Hepatocyte (in vitro differentiated cells): ENCODE results near the gene DUS2.
"Not testable (repeated sequence)": the region's sequence is repeated elsewhere in the genome, so short reads cannot be mapped to it uniquely, and the experiment has no call there.

Experiments used
- CTCF ChIP-seq: fragments of 200-600 bp; sonication (generic); IDR thresholded peaks from 2 replicates; pipeline ENCODE4 v1.5.1; 2016; ENCODE audit warnings: antibody characterized with exemption, mild to moderate bottlenecking; ENCODE audit not compliant: poor library complexity
- EZH2 ChIP-seq: fragments of 200-600 bp; sonication (generic); IDR thresholded peaks from 2 replicates; pipeline ENCODE4 v1.6.1; 2016; ENCODE audit warnings: antibody characterized with exemption, mild to moderate bottlenecking, borderline replicate concordance
- EZH2phosphoT487 ChIP-seq: fragments of 200-600 bp; sonication (generic); IDR thresholded peaks from one replicate; pipeline ENCODE4 v1.6.1; 2018; ENCODE audit warnings: antibody characterized with exemption, mild to moderate bottlenecking, low read depth, moderate library complexity; ENCODE audit not compliant: unreplicated experiment, severe bottlenecking

GRCh38 chr16:67998231-67998778 is 24.8 kb upstream of the DUS2 start:
- not testable (repeated sequence) for TF ChIP-seq CTCF, EZH2, EZH2phosphoT487
